Kidney (tissue), 14 donors: Measurements from ENCODE around the gene LMX1B. TPM values are rescaled to one million over a fixed set of nuclear protein-coding genes. Genes with fewer than 3 reads are reported as not detected.
A peak's percentile ranks its signal among the peaks of the same experiment; 100 is the strongest.

Experiments
- DNase-seq, 5 donors: peaks; one replicate each; pipeline ENCODE4 v3.0.0-alpha.2; 2013 to 2020
- FAIRE-seq: peaks from 2 replicates; lab custom pipeline; 2012; peaks lifted over from hg19 to GRCh38; lab: Jason Lieb, UNC
- H3K27ac ChIP-seq, 2 donors: one replicate each; pipeline ENCODE4 v1.7.0; 2013; ENCODE audit warnings: low read depth in 2 of 2, low read length in 2 of 2, inconsistent platforms in 1 of 2
- H3K27me3 ChIP-seq: one replicate; pipeline ENCODE4 v1.7.1; 2013; ENCODE audit warnings: low read length, inconsistent platforms; ENCODE audit not compliant: control insufficient read depth, insufficient read depth
- H3K36me3 ChIP-seq, 3 donors: one replicate each; pipeline versions ENCODE4 v1.7.0 to v1.7.1; 2013; ENCODE audit warnings: low read length in 3 of 3, control low read depth in 1 of 3, inconsistent platforms in 1 of 3; ENCODE audit not compliant: insufficient read depth in 3 of 3, control insufficient read depth in 2 of 3
- H3K4me1 ChIP-seq, 3 donors: one replicate each; pipeline versions ENCODE4 v1.7.0 to v1.7.1; 2013; ENCODE audit warnings: low read length in 3 of 3, inconsistent platforms in 1 of 3, low read depth in 1 of 3; ENCODE audit not compliant: control insufficient read depth in 2 of 3, insufficient read depth in 2 of 3
- H3K4me3 ChIP-seq, 3 donors: one replicate each; pipeline versions ENCODE4 v1.7.0 to v1.8.1; 2013; ENCODE audit warnings: low read length in 3 of 3, control low read depth in 1 of 3, inconsistent platforms in 1 of 3
- H3K9ac ChIP-seq, 3 donors: one replicate each; pipeline versions ENCODE4 v1.7.0 to v1.7.1; 2013; ENCODE audit warnings: low read length in 3 of 3, control low read depth in 1 of 3, inconsistent platforms in 1 of 3
- H3K9me3 ChIP-seq, 3 donors: one replicate each; pipeline versions ENCODE4 v1.7.0 to v1.7.1; 2013; ENCODE audit warnings: low read length in 3 of 3, control low read depth in 1 of 3, inconsistent platforms in 1 of 3; ENCODE audit not compliant: control insufficient read depth in 2 of 3, insufficient read depth in 1 of 3
- intact Hi-C: fragments of 100-400 bp; cut with DNase I; formaldehyde crosslinking; loops from one replicate; pipeline ENCODE4 v1.11.1; 2022
- polyA plus RNA-seq: library from polyadenylated mRNA; stranded (reverse); fragments of 350-450 nt; fragmentation: Illumina TruSeq; extraction: RNeasy Lipid Tissue Mini Kit (QIAGEN cat#74804); gene quantifications from one replicate; pipeline ENCODE4 v1.2.3, GENCODE V29; 2014; ENCODE audit warnings: low read depth, low replicate concordance; ENCODE audit not compliant: insufficient read depth
- total RNA-seq: library from RNA; stranded (reverse); fragmentation: NEBNext Ultra II Directional; extraction: Animal tissue kit (Norgen Biotek cat#: 25700); gene quantifications from one replicate; pipeline ENCODE4 v1.2.1, GENCODE V29; 2021
- TF ChIP-seq, protein P1 (sequence below): IDR thresholded peaks from 3 replicates; pipeline ENCODE4 v1.5.1; 2012; ENCODE audit warnings: mild to moderate bottlenecking, moderate library complexity, borderline replicate concordance; ENCODE audit not compliant: insufficient read depth; ENCODE audit errors: extremely low read depth
- donor health status: control.
- donor health status: control.
- donor health status: control.
- donor health status: control.
- donor health status: control.
- donor health status: DM: yes; HTN: yes; CAD: no.
- donor health status: Normal renal cell carcinoma (clear cell type).

Gene LMX1B
- total and polyA plus RNA-seq, 2 donors from 2014 or later = 0.57 to 2.6 TPM

DNA sequence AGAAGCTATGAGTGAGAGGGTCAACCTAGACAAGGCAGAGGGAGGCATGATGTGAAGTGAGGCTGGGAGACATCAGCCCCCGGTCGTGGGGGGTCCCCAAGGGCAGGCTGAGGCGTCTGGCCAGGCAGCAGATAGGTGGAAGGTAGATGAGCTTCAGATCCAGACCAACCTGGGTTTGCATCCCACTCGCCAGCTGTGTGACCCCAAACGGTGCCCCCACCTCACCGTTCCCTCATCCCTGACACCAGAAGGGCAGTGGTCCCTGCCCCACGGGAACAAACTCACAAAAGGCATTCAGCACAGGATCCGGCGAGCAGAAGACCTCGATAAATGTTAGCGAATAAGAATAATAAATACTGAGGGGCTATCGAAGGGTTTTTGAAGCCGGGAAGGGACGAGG is 27.5 kb upstream of the LMX1B start:
- FAIRE-seq = no peak
- peaks cover 2% of the 10 kb centered on the region for H3K27me3 ChIP-seq
- no peaks in the 10 kb centered on the region for H3K4me1 ChIP-seq
- no peak overlapping the region for H3K27ac ChIP-seq
- no peak overlapping the region for H3K4me3 ChIP-seq
- TF ChIP-seq, protein P1, sequence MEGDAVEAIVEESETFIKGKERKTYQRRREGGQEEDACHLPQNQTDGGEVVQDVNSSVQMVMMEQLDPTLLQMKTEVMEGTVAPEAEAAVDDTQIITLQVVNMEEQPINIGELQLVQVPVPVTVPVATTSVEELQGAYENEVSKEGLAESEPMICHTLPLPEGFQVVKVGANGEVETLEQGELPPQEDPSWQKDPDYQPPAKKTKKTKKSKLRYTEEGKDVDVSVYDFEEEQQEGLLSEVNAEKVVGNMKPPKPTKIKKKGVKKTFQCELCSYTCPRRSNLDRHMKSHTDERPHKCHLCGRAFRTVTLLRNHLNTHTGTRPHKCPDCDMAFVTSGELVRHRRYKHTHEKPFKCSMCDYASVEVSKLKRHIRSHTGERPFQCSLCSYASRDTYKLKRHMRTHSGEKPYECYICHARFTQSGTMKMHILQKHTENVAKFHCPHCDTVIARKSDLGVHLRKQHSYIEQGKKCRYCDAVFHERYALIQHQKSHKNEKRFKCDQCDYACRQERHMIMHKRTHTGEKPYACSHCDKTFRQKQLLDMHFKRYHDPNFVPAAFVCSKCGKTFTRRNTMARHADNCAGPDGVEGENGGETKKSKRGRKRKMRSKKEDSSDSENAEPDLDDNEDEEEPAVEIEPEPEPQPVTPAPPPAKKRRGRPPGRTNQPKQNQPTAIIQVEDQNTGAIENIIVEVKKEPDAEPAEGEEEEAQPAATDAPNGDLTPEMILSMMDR = no peak
- intact Hi-C loops = no loop called here
- no peak for DNase-seq
- H3K9ac ChIP-seq = no peak overlapping the region
- H3K36me3 ChIP-seq = no peaks in the 10 kb centered on the region
- H3K9me3 ChIP-seq = no peaks in the 10 kb centered on the region

DNA sequence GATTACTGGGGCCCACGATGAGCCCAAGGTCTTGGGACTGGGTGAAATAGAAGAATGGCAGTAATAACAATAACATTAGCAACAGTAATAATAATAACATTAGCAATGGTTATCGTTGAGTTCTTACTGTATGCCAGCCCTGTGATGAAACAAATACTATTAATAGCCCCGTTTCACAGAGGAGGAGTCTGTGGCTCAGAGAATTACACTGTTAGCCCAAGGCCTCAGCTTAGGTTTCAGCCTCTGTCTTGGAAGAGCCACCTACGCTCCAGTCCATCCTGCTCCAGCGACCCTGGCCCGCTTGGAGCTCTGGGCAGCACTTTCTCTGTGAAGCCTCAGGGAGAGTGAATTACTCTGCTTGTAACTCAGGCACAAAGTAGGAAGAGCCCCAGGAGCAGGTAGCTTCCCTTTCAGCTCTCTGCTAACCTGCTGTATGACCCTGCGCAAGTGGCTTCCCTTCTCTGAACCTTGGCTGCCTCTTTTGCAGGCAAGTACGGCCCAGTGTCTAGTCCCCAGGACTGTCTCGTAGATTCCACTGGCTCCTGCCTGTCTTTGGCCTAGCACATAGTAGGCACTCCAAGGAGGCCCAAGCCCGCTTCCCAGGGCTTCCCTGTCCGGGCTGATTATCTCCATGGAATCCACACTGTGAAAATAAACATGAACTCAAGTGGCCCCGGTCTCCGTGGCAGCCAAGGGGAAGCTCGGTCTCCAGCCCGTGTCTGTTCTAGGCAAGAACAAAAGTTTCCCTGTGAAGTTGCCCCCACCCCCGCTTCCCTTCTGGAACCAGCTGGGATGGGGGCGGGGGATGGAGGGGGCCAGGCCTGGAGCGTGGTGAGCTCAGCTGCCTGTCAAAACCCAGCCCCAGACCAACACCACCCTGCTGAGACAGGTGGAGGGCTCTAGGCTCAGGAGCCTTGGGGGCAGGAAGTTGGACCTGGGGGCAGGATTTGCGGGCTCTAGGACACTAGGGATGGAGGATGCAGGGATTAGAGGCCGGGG is 26.2 kb upstream of the LMX1B start:
- Histone ChIP-seq H3K9ac (no peak overlapping the region), H3K4me3 (no peak overlapping the region), H3K4me1 (no peaks in the 10 kb centered on the region), H3K27ac (no peak overlapping the region), H3K9me3 (no peaks in the 10 kb centered on the region), H3K27me3 (peaks cover 2% of the 10 kb centered on the region), H3K36me3 (no peaks in the 10 kb centered on the region)
- FAIRE-seq (no peak), DNase-seq (peak in 4 of 5 donors; percentile 78 to 88 (median 80))
- intact Hi-C loops = no loop called here
- TF ChIP-seq, protein P1 = no peak

DNA sequence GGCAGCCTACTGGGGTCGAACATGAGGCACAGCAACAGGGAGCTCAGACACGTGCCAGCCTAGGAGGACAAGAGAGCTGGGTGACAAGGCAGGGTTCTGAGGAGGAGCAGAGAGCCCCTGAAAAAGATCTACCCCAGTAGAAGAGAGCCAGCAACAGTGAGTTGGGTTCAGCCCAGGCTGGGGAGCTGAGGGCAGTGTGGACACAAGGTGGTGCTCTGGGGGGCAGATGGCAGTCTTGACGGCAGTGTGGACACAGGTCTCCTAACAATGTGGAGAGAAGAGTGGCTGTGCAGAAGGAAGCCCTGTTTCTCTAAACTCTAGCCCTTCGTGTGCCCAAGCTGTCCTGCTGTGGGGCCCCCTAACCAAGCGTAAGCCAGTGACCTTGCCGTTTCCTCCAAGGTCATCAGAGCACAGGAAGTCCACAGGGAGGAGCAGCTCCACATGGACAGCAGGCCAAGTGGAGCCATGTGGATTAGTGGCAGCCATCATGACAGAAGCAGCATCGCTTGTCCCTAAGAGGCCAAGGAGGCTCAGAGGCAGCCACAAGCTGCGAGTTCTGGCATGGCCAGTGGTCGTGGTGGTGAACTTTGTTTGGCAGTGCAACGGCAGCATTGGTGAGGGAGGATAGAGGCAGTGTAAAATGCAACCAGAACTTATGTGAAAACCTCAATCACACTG is 25.1 kb upstream of the LMX1B start:
- peaks cover 2% of the 10 kb centered on the region for H3K27me3 ChIP-seq
- no peaks in the 10 kb centered on the region for H3K9me3 ChIP-seq
- no peak overlapping the region for H3K9ac ChIP-seq
- H3K27ac ChIP-seq = no peak overlapping the region
- DNase-seq = no peak
- H3K36me3 ChIP-seq = no peaks in the 10 kb centered on the region
- intact Hi-C loops = no loop called here
- TF ChIP-seq, protein P1 = no peak
- H3K4me1 ChIP-seq = no peaks in the 10 kb centered on the region
- H3K4me3 ChIP-seq = no peak overlapping the region
- no peak for FAIRE-seq
